ENCODE results near the gene CYBC1.

Gene CYBC1

GRCh38 chr17:82479602-82480001 lies 29.1 kb upstream of the CYBC1 start:
- no peak for DNase-seq (ENCODE audit: low read depth in 1 of 2, low spot score in 1 of 2)
- H3K27ac ChIP-seq (replicated peaks) = no peak overlapping the region
- TF ChIP-seq SPI1 (IDR thresholded peaks at IDR 0.05; ENCODE audit: borderline replicate concordance, low read depth) = no peak
- no peak for TF ChIP-seq GABPA (IDR thresholded peaks at IDR 0.05; ENCODE audit: low read depth)
- TF ChIP-seq POLR2AphosphoS5 (IDR thresholded peaks at IDR 0.05; ENCODE audit: low read depth) = no peak
- H3K27me3 ChIP-seq (ENCODE audit: insufficient read depth, poor library complexity, severe bottlenecking) = no peaks in the 10 kb centered on the region
- no peak overlapping the region for H3K4me3 ChIP-seq (replicated peaks; ENCODE audit: insufficient read depth, low read length)

DNA sequence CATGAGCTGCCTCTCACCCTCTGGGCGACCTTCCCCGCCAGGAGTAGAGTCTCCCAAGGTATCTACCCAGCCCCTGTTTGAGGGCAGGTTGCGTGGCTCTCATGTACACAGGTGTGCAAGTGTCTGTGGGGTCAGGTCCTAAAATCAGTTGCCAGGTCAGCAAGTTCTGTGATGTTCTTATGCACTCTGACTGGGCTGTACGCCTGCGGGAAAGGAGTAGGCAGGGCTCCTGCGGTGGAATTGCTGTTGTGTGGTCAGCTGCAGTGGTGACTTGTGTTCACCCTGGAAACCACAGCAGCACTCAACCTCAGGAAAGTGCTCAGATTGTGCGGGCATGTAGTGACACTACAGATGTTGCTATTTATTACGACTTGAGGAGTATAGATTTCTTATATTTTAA lies 27.4 kb upstream of the CYBC1 start:
- H3K27ac ChIP-seq (replicated peaks) = no peak overlapping the region
- no peak overlapping the region for H3K4me3 ChIP-seq (replicated peaks; ENCODE audit: insufficient read depth, low read length)
- DNase-seq (ENCODE audit: low read depth in 1 of 2, low spot score in 1 of 2) = no peak
- TF ChIP-seq GABPA (IDR thresholded peaks at IDR 0.05; ENCODE audit: low read depth) (no peak), POLR2AphosphoS5 (IDR thresholded peaks at IDR 0.05; ENCODE audit: low read depth) (no peak), CTCF (IDR thresholded peaks at IDR 0.05; ENCODE audit: insufficient read depth, low read length) (no peak), SPI1 (IDR thresholded peaks at IDR 0.05; ENCODE audit: borderline replicate concordance, low read depth) (no peak)
- TF ChIP-seq, protein P1, sequence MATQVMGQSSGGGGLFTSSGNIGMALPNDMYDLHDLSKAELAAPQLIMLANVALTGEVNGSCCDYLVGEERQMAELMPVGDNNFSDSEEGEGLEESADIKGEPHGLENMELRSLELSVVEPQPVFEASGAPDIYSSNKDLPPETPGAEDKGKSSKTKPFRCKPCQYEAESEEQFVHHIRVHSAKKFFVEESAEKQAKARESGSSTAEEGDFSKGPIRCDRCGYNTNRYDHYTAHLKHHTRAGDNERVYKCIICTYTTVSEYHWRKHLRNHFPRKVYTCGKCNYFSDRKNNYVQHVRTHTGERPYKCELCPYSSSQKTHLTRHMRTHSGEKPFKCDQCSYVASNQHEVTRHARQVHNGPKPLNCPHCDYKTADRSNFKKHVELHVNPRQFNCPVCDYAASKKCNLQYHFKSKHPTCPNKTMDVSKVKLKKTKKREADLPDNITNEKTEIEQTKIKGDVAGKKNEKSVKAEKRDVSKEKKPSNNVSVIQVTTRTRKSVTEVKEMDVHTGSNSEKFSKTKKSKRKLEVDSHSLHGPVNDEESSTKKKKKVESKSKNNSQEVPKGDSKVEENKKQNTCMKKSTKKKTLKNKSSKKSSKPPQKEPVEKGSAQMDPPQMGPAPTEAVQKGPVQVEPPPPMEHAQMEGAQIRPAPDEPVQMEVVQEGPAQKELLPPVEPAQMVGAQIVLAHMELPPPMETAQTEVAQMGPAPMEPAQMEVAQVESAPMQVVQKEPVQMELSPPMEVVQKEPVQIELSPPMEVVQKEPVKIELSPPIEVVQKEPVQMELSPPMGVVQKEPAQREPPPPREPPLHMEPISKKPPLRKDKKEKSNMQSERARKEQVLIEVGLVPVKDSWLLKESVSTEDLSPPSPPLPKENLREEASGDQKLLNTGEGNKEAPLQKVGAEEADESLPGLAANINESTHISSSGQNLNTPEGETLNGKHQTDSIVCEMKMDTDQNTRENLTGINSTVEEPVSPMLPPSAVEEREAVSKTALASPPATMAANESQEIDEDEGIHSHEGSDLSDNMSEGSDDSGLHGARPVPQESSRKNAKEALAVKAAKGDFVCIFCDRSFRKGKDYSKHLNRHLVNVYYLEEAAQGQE (IDR thresholded peaks at IDR 0.05; ENCODE audit: insufficient replicate concordance, low read depth) = no peak
- H3K27me3 ChIP-seq (ENCODE audit: insufficient read depth, poor library complexity, severe bottlenecking) = no peaks in the 10 kb centered on the region

DNA sequence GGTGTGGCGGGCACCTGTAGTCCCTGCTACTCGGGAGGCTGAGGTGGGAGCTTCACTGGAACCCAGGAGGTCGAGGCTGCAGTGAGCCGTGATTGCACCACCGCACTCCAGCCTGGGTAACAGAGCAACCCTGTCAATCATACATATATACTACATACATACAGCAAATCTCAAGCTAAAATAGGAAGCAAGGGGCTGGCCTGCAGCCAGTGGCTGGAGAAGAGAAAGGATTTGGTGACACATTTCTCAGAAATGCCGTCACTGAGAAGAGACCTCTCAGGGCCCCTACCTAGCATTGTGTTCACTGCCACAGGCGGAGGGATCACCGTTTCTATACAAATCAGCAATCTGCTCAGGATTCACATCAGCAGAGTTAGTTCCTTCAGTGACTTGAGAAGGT lies 24.9 kb upstream of the CYBC1 start:
- TF ChIP-seq GABPA (IDR thresholded peaks at IDR 0.05; ENCODE audit: low read depth) (no peak), POLR2AphosphoS5 (IDR thresholded peaks at IDR 0.05; ENCODE audit: low read depth) (no peak), CTCF (IDR thresholded peaks at IDR 0.05; ENCODE audit: insufficient read depth, low read length) (no peak), SPI1 (IDR thresholded peaks at IDR 0.05; ENCODE audit: borderline replicate concordance, low read depth) (no peak)
- TF ChIP-seq, protein P1 (IDR thresholded peaks at IDR 0.05; ENCODE audit: insufficient replicate concordance, low read depth) = no peak
- DNase-seq (ENCODE audit: low read depth in 1 of 2, low spot score in 1 of 2) = no peak
- H3K27ac ChIP-seq (replicated peaks) = no peak overlapping the region
- no peak overlapping the region for H3K4me3 ChIP-seq (replicated peaks; ENCODE audit: insufficient read depth, low read length)
- H3K27me3 ChIP-seq (ENCODE audit: insufficient read depth, poor library complexity, severe bottlenecking) = no peaks in the 10 kb centered on the region

- DNase-seq (ENCODE audit: low read depth in 1 of 2, low spot score in 1 of 2) = no peak
- TF ChIP-seq CTCF (IDR thresholded peaks at IDR 0.05; ENCODE audit: insufficient read depth, low read length) (no peak), SPI1 (IDR thresholded peaks at IDR 0.05; ENCODE audit: borderline replicate concordance, low read depth) (no peak), POLR2AphosphoS5 (IDR thresholded peaks at IDR 0.05; ENCODE audit: low read depth) (no peak)
- H3K4me3 ChIP-seq (replicated peaks; ENCODE audit: insufficient read depth, low read length) = no peak overlapping the region
- H3K27me3 ChIP-seq (ENCODE audit: insufficient read depth, poor library complexity, severe bottlenecking) = no peaks in the 10 kb centered on the region
- H3K27ac ChIP-seq (replicated peaks) = no peak overlapping the region
These were observed 23.9 kb upstream of the CYBC1 start for GRCh38 chr17:82474223-82475010.

Data from HL-60 (cell line).